AG04450 (cell line): Measurements from ENCODE around the gene PPP1R9B. TPM values are rescaled to one million over a fixed set of nuclear protein-coding genes. Genes with fewer than 3 reads are reported as not detected.

Experiments used
- CTCF ChIA-PET: fragments of 300-600, 350-600 bp; formaldehyde crosslinking; extraction: SDS; loops from one replicate; lab custom pipeline; 2022; ENCODE audit warnings: antibody characterized with exemption, inconsistent platforms; lab: Charles Lee
- POLR2A ChIA-PET: fragments of 350-600 bp; formaldehyde crosslinking; extraction: SDS; loops from one replicate; lab custom pipeline; 2021; ENCODE audit warnings: antibody characterized with exemption, inconsistent platforms; lab: Yijun Ruan, JAX
- DNase-seq: peaks from one replicate; pipeline ENCODE4 v3.0.0-alpha.2; 2011; ENCODE audit warnings: low read depth, low spot score
- H3K27ac ChIP-seq: one replicate; pipeline ENCODE4 v1.5.1; 2012; ENCODE audit warnings: low read depth, low read length, control low read depth
- H3K27me3 ChIP-seq: one replicate; pipeline ENCODE4 v1.6.0; 2012; ENCODE audit warnings: low read length; ENCODE audit not compliant: control insufficient read depth, insufficient read depth
- H3K4me3 ChIP-seq: 2 replicates; pipeline ENCODE4 v1.5.1; 2011; ENCODE audit warnings: mild to moderate bottlenecking, low read depth, low read length, control low read depth
- H3K9me3 ChIP-seq: 2 replicates; pipeline ENCODE4 v1.5.1; 2012; ENCODE audit warnings: low read length; ENCODE audit not compliant: control insufficient read depth, insufficient read depth
- CTCF ChIP-seq: IDR thresholded peaks from 2 replicates; pipeline ENCODE4 v1.5.1; 2011; ENCODE audit warnings: low read depth, low read length, control low read depth, inconsistent platforms
- polyA plus RNA-seq: library from polyadenylated mRNA; depleted of rRNA; stranded (reverse); fragments of >200 nt; gene quantifications from 2 replicates; pipeline ENCODE4 v1.2.3, GENCODE V29; 2011

Gene PPP1R9B
- polyA plus RNA-seq, 1 experiment = 18.2 TPM

DNA sequence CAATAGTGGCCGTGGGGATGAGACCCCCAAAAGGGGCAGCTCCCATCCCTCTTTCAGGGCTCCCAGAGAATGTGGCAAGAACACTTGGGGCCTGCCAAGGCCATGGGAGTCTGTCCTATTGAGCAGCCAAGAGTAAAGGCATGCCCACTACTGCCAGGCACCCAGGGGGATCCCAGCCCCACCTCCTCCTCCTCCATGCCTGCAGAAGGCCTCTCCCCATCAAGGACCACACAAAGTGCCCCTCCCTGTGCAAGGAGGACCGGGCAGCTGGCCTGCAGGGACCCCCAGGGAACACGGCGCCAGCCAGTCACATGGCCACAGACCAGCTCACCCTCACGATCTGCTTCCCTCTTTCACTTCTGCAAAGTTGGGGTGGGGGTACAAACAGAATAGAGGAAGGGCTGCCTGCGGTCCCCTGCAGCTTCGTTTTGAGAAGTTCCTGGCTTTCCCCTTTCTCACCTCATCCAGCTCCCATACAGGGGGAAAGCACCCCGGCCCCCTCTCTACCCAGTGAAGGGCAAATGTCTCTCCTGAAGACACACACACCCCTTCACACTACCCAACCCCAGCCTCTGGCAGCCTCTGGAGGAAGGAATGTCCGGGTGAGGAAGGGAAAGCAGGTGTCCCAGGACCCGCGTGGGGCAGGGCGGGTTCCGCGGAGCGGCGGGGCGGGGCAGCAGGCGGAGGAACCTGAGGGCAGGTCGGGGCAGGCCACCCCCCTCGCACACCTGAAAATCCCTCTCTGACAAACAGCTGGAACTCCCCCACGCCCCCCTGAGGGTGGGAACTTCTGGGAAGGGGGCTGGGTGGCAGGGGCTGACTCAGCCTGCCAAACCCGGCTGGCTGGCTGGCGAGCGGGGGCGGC, 2.0 kb downstream of the PPP1R9B start:
- ChIA-PET POLR2A (interaction anchor here (0.6 to 1.4 kb wide), 4 partner anchors 10 to 90 kb away, joined by 3 to 5 read pairs (median 3); no protein-coding TSS in a partner anchor), CTCF (interaction anchor here (0.6 to 5.5 kb wide), 7 partner anchors 9 to 150 kb away, joined by 3 to 25 read pairs (median 3); no protein-coding TSS in a partner anchor)
- peak overlapping the region; percentile 79 for H3K4me3 ChIP-seq
- no peaks in the 10 kb centered on the region for H3K27me3 ChIP-seq
- H3K27ac ChIP-seq = peak overlapping the region; percentile 11
- H3K9me3 ChIP-seq = no peaks in the 10 kb centered on the region; the same call in 1 of the 2 replicates
- DNase-seq = no peak
- TF ChIP-seq CTCF = peak; percentile 53

DNA sequence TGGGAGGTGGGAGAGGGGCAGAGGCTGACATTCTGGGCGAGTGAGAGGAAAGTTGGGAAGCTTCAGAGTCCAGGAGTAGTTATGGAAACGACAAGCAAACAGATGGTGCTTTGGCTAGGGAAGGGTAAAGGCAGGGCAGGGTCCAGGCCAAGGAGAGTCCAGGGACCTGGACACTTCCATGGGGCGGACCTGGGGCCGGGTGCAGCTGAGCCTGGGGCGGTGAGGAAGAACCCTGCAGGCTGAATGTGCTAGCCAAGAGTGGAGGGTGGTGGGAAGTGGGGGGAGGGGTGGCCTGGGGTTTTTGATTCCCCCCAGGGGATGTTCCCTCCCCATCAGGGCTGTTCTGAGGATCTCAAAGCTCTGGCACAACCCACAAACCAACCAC, 2.6 kb downstream of the PPP1R9B start:
- POLR2A ChIA-PET = interaction anchor here (0.5 to 1.4 kb wide), 4 partner anchors 10 to 54 kb away, joined by 3 read pairs; no protein-coding TSS in a partner anchor
- DNase-seq = no peak

DNA sequence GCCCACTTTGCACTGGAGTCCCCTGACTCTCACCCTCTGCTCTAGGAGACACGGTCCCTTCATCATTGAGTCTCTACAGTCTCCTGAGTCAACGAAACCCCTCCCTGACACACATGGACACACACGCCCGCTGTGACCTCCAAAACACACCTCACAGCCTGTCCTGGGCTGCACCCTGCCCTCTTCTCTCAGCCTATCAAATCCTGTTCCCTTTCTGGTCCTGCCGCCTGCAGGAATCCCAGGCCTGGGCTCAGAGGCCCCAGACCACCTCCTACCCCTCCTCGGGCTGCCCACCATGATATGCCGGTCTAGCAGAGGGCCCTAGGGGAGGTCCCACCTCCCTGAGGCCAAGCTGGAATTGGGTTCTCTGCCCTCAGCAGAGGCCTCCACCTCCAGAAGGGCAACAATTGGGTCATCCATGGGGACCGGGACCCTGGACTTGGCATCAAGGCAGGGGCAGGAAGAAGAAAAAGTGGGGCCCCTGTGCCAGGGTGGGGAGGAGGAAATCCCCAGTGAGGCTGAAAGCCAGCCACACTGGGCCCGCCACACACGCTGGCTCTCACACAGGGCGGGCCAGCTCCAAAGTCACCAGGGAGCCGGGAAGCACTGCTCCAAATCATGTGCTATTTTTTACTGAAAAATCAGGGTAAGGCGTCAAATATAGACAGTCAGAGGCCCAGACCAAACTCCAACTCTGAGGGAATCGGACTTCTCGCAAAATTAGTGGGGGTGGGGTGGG, 3.4 kb downstream of the PPP1R9B start:
- no peaks in the 10 kb centered on the region; the same call in 1 of the 2 replicates for H3K9me3 ChIP-seq
- peak overlapping the region; percentile 79 for H3K4me3 ChIP-seq
- ChIA-PET CTCF (interaction anchor here (0.7 to 5.5 kb wide), 5 partner anchors 8 to 150 kb away, joined by 3 to 25 read pairs (median 5); no protein-coding TSS in a partner anchor), POLR2A (interaction anchor here (0.5 to 1.4 kb wide), 5 partner anchors 9 to 863 kb away, joined by 3 to 5 read pairs (median 3); partner anchors contain the start of gene COL1A1)
- H3K27me3 ChIP-seq = no peaks in the 10 kb centered on the region
- DNase-seq = no peak
- no peak for TF ChIP-seq CTCF
- H3K27ac ChIP-seq = no peak overlapping the region

More for the DNA sequence above, 2.6 kb downstream of the PPP1R9B start:
- no peaks in the 10 kb centered on the region; the same call in 1 of the 2 replicates for H3K9me3 ChIP-seq
- CTCF ChIA-PET = interaction anchor here (0.6 to 5.5 kb wide), 7 partner anchors 9 to 150 kb away, joined by 3 to 25 read pairs (median 3); no protein-coding TSS in a partner anchor
- peak overlapping the region; percentile 11 for H3K27ac ChIP-seq
- H3K4me3 ChIP-seq = peak overlapping the region; percentile 79
- no peaks in the 10 kb centered on the region for H3K27me3 ChIP-seq
- TF ChIP-seq CTCF = no peak

DNA sequence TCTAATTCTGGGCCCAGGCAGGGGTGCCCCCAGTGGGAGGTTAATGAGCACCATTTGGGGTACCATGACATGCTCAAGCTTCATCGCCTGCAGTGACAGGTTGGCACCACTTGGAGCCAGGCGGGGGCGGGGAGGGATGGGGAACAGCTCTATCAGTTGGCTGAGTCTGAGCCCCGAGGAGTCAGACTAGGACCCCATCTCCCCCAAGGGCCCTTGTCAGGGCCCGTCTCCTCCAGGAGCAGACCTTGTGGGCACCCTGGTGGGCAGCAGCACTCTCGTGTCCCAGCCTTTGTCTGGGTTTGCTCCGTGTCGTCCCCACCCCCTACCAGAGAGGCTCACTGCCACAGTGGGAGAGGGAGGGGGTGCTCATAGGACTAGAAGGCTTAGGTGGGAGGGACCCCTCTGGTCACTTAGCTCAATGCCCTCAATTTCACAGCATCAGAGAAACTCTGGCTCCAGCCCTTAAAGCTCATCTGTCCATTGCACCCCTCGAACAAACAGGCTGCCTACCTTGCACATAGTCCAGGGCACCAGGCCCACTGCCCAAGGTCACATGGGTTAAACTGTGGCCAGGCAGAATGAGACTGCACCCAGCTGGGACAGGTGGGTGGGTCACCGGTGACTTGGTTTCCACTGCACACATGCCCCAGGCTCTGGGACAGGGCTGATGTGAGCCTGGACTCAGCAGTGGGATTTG, 4.1 kb downstream of the PPP1R9B start:
- Histone ChIP-seq H3K4me3 (peak overlapping the region; percentile 79), H3K9me3 (no peaks in the 10 kb centered on the region; the same call in 1 of the 2 replicates), H3K27ac (no peak overlapping the region), H3K27me3 (no peaks in the 10 kb centered on the region)
- CTCF ChIA-PET = interaction anchor here (0.8 to 5.5 kb wide), 4 partner anchors 15 to 151 kb away, joined by 5 to 25 read pairs (median 8); no protein-coding TSS in a partner anchor
- TF ChIP-seq CTCF = no peak; the same call in 1 of the 2 replicates
- DNase-seq = no peak
- POLR2A ChIA-PET = interaction anchor here (0.5 to 1.3 kb wide), 2 partner anchors 55 to 862 kb away, joined by 4 to 5 read pairs; partner anchors contain the start of gene COL1A1
